DND-41 (cell line): Measurements from ENCODE around the gene MTG1.

Experiments used
- CTCF ChIP-seq: IDR thresholded peaks from 2 replicates; pipeline ENCODE4 v1.5.1; 2012; ENCODE audit warnings: borderline replicate concordance, low read length, moderate library complexity, mild to moderate bottlenecking; ENCODE audit not compliant: poor library complexity, severe bottlenecking; ENCODE audit errors: extremely low read depth
- EZH2 ChIP-seq: IDR thresholded peaks from 3 replicates; pipeline ENCODE4 v1.6.1; 2012; ENCODE audit warnings: borderline replicate concordance, low read depth, mild to moderate bottlenecking, moderate library complexity, low read length, inconsistent platforms; ENCODE audit not compliant: severe bottlenecking

- no peak for TF ChIP-seq EZH2
- TF ChIP-seq CTCF = no peak
These were observed 21.8 kb downstream of the MTG1 start for GRCh38 chr10:133415752-133416151.
